G401.6 (cell line): ENCODE results near the gene BRIP1.
"Not testable (repeated sequence)": the region's sequence is repeated elsewhere in the genome, so short reads cannot be mapped to it uniquely, and the experiment has no call there.

Experiments
- FAIRE-seq: peaks from 2 replicates; lab custom pipeline; 2012; peaks lifted over from hg19 to GRCh38; lab: Jason Lieb, UNC

Gene BRIP1

DNA sequence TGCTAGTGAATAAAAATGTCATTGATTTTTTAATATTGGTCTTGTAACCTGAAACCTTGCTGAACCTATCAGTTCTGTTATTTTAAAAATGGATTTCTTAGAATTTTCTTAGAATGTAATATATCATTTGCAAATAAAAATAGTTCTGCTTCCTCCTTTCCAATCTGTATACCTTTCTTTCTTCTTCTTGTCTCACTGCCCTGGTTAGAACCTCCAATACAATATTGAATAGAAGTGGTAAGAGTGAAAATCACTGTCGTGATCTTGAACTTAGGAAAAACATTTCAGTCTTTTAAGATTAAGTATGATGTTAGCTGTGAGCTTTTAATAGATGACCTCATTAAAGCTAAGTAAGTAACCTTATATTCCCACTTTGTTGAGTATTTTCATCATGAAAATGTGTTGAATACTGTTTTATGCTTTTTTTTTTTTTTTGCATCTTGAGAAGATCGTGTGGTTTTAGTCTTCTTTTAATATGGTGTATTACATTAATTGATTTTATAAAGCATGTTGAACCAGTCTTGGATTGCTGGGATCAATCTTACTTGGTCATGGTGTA is 167.5 kb downstream of the BRIP1 start:
- no peak for FAIRE-seq

DNA sequence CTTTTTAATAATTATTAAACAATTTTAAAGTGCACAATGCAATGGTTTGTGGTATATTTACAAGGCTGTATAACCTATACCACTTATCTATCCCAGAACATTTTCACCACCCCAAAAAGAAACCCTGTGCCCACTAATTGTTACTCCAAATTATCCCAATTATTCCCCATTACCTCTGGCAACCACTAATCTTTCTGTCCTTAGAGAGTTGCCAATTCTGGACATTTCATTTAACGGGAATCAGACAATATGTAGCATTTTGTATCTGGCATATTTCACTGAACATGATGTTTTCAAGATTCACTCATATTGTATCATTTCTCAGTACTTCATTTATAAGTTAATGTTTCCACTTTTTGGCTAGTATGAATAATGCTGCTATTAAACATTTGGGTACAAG is 169.2 kb downstream of the BRIP1 start:
- no peak for FAIRE-seq

DNA sequence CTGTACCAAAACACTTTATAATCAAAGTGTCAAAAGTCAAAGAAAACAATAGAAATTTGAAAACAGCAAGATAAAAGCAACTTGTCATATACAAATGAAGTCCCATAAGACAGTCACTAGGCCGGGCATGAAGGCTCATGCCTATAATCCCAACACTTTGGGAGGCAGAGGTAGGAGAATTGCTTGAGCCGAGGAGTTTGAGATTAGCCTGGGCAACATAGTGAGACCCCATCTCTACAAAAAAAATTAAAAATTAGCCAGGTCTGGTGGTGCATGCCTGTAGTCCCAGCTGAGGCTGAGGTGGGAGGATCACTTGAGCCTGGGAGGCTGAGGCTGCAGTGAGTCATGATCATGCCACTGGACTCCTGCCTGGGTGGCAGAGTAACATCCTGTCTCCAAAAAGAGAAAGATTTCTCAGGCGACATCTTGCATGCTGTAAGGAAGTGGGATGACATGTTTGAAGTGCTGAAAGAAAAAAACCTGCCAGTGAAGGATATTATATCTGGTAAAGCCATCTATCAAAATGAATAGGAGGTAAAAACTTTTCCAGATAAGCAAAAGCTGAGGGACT is 173.6 kb downstream of the BRIP1 start:
- FAIRE-seq, result no peak

DNA sequence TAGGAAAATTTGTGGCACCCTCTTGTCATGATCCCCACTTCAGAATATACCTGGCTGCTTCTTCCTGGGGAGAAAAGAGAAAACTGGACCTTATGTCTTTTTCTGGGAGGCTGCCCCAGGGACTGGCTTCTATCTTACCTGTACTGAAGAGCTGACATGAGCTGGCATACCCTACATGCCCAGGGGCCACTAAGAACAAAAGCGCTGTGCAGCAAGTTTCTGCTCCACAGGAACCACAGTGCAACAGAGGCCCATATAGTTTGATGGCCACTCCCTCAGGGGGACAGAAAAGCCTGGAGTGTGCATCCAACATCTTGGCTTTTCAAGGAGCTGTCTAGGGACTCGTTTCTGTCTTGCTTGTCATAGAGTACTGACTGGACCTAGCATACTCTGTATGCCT is 175.6 kb downstream of the BRIP1 start:
- FAIRE-seq, result no peak

DNA sequence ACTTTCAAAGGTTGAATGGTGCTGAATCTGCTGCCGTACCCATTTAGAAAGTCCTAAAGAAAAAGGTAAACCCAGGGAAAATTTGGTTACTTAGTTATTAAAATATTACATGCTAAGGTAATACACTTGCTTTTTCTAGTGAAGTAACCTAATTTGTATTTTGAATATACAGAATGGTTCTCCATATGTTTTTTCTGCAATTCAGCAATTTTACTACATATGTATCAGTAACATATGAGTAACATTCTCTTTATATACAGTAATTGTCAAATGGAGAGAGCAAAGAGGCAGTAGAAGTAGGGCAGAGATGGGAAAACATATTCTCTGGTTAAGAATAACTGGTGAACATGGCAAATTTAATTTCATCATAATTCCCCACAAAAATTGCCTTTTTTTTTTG is 177.2 kb downstream of the BRIP1 start:
- no peak for FAIRE-seq

DNA sequence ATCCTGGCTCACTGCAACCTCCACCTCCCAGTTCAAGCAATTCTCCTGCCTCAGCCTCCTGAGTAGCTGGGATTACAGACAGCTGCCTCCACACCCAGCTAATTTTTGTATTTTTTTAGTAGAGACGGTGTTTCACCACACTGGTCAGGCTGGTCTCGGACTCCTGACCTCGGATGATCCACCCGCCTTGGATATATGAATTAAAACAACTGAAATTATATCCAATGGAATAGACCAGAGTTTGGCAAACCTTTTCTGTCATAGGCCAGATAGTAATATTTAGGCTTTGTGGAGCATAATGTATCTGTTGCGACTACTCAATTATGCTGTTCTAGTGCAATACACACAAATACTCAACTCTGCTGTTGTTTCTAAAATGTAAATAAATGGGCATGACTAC is 178.5 kb downstream of the BRIP1 start:
- no peak for FAIRE-seq

DNA sequence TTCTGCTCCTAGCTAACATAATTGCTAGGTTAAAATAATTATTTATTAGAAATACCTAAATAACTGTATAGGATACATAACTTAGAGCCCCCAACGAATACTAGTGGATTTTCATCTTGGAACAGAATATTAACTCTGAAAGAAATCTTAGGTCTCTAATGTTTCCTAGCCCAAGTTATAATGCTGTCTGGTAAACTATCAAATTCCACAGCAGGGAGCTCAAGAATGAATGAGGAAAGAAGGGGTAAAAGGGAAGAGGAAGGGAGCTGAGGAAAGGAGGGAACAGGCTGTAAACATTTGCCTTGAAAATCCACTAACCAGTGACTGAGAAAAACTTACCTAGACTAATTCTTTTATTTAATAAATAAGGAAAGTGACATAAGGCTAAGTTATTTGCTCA is 179.2 kb downstream of the BRIP1 start:
- FAIRE-seq, result no peak

DNA sequence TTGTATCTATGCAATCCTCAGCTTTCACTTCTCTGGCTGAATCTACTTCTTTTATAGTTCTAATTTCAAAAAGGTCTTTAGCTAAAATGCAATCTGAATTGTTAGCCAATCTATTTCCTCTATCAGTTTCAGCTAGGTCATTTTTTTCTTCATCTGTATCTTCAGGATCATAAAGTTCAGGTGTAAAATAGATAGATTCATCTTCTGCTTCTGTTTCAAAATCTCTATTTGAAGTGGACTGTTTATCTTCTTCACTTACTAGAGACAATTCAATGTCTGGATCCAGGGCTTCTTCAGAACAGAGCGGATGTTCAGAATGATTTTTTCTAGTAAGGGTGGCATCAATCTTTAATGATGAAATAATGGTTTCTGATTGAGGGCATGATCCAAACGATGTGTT is 179.9 kb downstream of the BRIP1 start:
- FAIRE-seq, result no peak

DNA sequence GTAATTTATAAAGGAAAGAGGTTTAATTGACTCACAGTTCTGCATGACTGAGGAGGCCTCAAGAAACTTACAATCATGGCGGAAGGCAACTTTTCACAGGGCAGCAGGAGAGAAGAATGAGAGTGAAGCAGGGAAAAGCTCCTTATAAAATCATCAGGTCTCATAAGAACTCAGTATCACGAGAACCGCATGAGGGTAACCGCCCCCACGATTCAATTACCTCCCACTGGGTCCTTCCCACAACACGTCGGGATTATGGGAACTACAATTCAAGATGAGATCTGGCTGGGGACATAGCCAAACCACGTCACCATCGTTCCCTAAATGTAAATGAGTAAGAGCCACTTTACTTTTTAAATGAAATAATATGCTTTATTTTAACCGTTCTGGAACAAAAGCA is 182.4 kb downstream of the BRIP1 start:
- FAIRE-seq, result no peak

DNA sequence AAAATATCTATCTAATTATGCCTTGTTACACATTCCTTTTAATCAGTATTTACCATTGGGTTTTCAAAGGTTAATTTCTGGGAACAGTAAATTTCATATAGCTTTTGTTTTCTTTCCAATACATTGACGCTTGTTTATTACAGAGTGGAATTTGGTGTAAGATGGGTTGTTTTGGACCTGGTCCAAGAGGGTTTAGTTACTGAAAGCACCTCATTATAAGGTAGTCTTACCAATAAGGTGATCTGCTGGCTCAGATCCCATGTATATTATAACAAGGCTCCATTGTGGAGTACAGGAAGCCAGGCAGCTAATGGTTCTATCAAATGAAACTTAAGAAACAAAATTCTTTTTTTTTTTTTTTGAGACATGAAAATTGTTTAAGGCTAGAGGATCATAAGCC is 185.0 kb downstream of the BRIP1 start:
- FAIRE-seq, result no peak

DNA sequence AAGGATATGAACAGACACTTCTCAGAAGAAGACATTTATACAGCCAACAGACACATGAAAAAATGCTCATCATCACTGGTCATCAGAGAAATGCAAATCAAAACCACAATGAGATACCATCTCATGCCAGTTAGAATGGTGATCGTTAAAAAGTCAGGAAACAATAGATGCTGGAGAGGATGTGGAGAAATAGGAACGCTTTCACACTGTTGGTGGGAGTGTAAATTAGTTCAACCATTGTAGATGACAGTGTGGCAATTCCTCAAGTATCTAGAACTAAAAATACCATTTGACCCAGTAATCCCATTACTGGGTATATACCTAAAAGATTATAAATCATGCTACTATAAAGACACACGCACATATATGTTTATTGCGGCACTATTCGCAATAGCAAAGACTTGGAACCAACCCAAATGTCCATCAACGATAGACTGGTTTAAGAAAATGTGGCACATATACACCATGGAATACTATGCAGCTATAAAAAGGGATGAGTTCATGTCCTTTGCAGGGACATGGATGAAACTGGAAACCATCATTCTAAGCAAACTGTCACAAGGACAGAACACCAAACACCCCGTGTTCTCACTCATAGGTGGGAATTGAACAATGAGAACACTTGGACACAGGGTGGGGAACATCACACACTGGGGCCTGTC is 186.0 kb downstream of the BRIP1 start:
- not testable (repeated sequence) for FAIRE-seq

DNA sequence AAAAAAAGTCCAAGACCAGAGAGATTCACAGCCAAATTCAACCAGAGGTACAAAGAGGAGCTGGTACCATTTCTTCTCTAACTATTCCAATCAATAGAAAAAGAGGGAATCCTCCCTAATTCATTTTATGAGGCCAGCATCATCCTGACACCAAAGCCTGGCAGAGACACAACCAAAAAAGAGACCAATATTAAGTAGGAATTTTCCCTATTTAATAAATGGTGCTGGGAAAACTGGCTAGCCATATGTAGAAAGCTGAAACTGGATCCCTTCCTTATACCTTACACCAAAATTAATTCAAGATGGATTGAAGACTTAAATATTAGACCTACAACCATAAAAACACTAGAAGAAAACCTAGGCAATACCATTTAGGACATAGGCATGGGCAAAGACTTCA is 186.8 kb downstream of the BRIP1 start:
- FAIRE-seq, result not testable (repeated sequence)

DNA sequence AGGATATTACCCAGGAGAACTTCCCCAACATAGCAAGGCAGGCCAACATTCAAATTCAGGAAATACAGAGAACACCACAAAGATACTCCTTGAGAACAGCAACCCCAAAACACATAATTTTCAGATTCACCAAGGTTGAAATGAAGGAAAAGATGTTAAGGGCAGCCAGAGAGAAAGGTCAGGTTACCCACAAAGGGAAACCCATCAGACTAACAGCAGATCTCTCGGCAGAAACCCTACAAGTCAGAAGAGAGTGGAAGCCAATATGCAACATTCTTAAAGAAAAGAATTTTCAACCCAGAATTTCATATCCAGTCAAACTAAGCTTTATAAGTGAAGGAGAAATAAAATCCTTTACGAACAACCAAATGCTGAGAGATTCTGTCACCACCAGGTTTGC is 188.7 kb downstream of the BRIP1 start:
- not testable (repeated sequence) for FAIRE-seq

DNA sequence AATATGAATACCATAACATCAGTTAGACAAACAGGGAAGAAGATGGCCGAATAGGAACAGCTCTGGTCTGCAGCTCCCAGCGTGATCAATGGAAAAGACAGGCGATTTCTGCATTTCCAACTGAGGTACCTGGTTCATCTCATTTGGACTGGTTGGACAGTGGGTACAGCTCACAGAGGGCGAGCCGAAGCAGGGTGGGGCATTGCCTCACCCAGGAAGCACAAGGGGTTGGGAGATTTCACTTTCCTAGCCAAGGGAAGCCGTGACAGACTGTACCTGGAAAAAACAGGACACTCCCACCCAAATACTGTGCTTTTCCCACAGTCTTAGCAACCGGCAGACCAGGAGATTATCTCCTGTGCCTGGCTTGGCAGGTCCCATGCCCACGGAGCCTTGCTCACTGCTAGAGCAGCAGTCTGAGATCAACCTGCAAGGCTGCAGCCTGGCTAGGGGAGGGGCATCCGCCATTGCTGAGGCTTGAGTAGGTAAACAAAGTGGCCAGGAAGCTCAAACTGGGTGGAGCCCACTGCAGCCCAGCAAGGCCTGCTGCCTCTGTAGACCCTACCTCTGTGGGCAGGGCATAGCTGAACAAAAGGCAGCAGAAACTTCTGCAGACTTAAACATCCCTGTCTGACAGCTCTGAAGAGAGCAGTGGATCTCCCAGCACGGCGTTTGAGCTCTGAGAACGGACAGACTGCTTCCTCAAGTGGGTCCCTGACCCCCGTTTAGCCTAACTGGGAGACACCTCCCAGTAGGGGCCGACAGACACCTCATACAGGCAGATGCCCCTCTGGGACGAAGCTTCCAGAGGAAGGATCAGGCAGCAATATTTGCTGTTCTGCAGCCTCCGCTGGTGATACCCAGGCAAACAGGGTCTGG is 190.1 kb downstream of the BRIP1 start:
- not testable (repeated sequence) for FAIRE-seq

DNA sequence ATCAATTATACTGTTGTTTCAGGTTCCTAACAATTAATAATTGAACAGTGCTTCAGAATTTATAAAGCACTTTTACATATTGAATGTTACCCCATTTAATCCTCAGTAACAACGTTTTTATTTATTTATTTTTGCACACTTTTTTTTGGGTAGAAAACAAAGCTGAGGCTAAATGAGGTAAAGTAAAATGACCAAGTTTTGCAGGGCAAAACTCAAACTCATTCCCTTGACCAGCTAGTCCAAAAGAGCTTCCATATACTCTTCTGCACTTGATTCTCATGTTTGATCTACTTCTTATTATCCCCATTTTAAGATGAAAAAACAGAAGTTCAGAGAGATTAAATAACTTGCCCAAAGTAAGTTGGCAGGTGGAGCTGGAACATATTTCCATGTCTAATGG is 191.2 kb downstream of the BRIP1 start:
- FAIRE-seq, result no peak

DNA sequence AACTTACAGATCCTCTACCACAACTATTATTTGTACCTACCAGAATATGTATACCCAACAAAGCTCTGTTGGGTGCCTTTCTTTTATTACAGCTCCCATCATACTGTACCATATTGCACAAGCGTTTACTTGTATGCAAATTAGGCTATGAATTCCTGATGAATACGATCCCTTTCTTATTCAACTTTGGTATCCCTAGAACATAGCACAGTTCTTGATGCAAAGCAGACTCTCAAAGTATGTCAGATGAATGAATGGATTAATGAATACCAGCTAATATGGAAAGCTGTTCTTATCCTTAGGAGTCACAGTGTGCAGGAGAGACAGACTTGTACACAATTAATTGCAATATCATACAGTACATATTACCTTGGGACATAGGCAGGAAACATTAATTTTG is 192.6 kb downstream of the BRIP1 start:
- FAIRE-seq, result no peak

DNA sequence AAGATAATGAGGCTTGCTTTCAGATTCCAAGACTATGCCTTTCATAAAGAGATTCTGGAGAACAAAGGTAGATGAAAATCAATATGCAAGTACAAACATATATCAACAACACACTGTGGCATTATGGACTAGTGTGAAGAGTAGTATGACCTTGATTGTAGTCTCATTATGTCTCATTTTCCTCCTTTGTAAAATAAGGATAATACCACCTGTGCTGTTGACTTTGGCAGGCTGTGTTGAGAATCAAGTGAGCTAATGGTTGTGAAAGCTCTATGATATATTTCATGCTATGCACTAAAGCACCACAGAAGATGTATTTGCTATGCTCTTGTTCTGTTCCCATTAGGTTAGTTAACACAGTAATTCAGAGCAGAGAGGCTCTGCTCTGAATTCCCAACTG is 193.8 kb downstream of the BRIP1 start:
- no peak for FAIRE-seq

DNA sequence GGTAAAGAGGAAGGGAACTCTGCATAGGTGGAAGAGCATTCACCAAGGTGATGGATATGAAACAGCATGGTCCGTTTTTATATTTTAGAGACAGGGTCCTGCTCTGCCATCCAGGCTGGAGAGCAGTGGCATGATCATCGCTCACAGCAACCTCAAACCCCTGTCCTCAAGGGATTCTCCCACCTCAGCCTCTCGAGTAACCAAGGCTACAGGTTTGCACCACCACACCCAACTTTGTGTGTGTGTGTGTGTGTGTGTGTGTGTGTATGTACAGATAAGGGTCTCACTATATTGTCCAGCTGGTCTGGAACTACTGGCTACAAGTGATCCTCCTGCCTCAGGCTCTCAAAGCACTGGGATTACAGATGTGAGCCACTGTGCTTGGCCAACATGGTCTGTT is 194.8 kb downstream of the BRIP1 start:
- FAIRE-seq, result no peak

DNA sequence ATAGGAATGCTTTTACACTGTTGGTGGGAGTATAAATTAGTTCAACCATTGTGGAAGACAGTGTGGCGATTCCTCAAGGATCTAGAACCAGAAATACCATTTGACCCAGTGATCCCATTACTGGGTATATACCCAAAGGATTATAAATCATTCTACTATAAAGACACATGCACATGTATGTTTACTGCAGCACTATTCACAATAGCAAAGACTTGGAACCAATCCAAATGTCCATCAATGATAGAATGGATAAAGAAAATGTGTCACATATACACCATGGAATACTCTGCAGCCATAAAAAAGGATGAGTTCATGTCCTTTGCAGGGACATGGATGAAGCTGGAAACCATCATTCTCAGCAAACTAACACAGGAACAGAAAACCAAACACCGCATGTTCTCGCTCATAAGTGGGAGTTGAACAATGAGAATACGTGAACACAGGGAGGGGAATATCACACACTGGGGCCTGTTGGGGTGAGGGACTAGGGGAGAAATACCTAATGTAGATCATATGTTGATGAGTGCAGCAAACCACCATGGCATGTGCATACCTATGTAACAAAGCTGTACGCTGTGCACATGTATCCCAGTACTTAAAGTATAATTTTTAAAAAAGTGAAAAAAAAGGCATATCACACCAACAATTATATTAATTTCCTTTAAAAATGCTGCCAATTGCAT is 196.8 kb downstream of the BRIP1 start:
- not testable (repeated sequence) for FAIRE-seq

DNA sequence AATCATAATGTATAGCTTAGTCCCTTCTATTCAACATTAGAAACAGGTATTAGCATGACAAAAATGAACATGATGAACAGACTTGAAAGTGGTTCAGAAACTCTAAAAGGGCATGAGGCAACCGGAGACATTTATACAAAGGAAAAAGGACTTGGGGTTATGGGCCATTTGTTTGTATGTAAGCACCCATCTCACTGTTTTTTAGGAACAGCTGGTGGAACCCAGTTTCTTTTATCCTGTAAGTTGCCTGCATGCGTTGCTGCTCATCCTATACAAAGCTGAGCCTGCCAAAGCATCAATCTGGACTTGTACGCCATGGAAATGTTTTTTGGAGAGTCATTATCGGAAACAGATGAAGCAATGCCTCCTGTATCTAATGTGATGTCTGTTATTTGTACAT is 200.0 kb downstream of the BRIP1 start:
- FAIRE-seq, result no peak

DNA sequence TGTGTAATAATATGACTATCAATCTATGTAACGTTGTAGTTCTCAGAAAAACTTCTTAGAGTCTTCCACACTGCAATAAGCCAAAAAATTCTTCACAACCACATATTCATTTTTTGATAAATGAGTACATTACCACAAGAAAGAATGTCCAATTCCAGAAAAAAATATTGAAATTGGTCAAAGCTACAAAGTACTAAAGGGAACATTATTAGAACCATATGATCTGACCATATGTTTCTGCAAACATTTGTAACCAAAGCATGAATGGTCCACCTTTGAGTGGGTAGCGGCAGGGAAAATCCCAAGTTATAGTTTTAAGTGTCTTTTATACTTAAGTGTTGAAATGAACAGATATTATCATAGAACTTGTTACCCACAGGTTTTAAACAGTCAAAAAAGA is 200.6 kb downstream of the BRIP1 start:
- FAIRE-seq, result no peak

DNA sequence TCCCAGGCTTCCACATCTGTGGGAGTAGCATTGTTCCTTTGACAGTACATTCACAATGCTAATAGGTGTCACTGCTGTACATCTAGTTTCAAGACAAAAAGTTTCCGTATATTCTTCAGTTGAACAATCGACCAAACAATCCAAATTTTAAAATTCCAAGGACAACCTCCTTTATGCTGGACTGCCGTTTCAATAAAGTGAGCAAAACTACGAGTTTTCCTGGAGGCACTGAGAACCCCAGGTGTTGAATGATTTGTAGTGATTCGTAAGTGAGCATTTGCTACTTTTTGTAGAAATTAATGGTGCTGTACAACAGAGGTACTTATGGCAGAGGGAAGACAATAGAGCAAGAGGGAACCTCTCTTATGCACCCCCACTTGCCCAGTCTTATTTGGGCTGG is 201.1 kb downstream of the BRIP1 start:
- no peak for FAIRE-seq
